Uterus (tissue), 2 donors: ENCODE measurements around the gene HADH.

Source experiments
- POLR2A ChIP-seq, 2 donors: fragments of 450-650 bp; IDR thresholded peaks; one replicate each; pipeline ENCODE4 v1.6.1; 2016; ENCODE audit warnings: antibody characterized with exemption in 2 of 2, mild to moderate bottlenecking in 1 of 2, moderate library complexity in 1 of 2
- TF ChIP-seq, protein P1 (sequence below), 4 experiments: fragments of 200-600 bp in 2 of 4; fragments of 450-650 bp in 2 of 4; sonication (generic) in 2 of 4; IDR thresholded peaks; one replicate each; pipeline ENCODE4 v1.5.1; 2016 to 2019; ENCODE audit warnings: antibody characterized with exemption in 4 of 4, mild to moderate bottlenecking in 2 of 4, moderate library complexity in 1 of 4

GRCh38 chr4:108055787-108056186, 66.1 kb downstream of the HADH start:
- TF ChIP-seq, protein P1, sequence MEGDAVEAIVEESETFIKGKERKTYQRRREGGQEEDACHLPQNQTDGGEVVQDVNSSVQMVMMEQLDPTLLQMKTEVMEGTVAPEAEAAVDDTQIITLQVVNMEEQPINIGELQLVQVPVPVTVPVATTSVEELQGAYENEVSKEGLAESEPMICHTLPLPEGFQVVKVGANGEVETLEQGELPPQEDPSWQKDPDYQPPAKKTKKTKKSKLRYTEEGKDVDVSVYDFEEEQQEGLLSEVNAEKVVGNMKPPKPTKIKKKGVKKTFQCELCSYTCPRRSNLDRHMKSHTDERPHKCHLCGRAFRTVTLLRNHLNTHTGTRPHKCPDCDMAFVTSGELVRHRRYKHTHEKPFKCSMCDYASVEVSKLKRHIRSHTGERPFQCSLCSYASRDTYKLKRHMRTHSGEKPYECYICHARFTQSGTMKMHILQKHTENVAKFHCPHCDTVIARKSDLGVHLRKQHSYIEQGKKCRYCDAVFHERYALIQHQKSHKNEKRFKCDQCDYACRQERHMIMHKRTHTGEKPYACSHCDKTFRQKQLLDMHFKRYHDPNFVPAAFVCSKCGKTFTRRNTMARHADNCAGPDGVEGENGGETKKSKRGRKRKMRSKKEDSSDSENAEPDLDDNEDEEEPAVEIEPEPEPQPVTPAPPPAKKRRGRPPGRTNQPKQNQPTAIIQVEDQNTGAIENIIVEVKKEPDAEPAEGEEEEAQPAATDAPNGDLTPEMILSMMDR (IDR thresholded peaks at IDR 0.05) = no peak
- TF ChIP-seq POLR2A (IDR thresholded peaks at IDR 0.05) = no peak
